Measurements from ENCODE around the gene OSBPL5. TPM values are rescaled to one million over a fixed set of nuclear protein-coding genes. Genes with fewer than 3 reads are reported as not detected.

OSBPL5 gene
- total and polyA plus RNA-seq, 2 donors (not counting 1 experiment from before 2014, with no cell fraction given), result 12.4 to 49.0 TPM

DNA sequence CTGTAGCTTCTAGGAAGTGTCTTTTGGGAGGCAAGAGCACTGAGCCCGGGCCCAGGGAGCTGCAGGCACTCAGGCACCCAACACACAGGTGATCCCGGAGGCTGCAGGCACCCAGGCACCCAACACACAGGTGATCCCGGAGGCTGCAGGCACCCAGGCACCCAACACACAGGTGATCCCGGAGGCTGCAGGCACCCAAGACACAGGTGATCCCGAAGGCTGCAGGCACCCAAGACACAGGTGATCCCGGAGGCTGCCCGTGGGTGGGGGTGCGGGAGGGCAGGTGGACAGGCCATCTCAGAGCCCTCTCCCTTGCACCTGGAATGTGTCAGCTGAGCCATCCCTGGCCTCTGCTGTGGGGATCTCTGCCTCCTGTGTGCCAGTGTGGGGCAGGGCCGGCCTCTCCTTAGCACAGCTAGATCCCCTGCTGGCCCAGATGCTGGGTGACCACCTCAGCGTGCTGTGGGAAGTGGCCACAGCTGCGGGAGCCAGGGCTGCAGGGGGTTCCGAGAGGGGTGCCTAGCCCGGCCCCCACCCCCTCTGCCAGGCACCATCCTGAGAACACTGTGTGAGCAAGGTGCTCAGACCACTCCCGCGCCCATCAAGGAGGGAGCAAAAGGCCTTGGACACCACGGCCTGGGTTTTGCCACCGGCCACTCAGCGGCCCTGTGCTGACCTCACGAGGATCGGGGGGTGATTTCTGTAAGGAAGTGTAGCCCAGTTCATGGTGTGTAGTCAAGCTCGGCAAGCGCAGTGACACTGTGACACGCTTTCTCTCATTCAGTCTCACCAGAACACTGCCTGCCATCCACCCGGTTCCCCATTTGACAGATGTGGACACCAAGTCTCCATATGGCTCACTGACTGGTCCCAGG, 39.3 kb upstream of the OSBPL5 start:
- Histone ChIP-seq H3K9ac (ENCODE audit: insufficient read depth, low read length) (no peak overlapping the region), H3K9me3 (ENCODE audit: control insufficient read depth, insufficient read depth, low read depth, low read length) (no peaks in the 10 kb centered on the region), H3K36me3 (ENCODE audit: control insufficient read depth, insufficient read depth, low read length) (no peaks in the 10 kb centered on the region), H3K27me3 (ENCODE audit: control insufficient read depth, insufficient read depth, low read length) (peaks cover 28% of the 10 kb centered on the region), H3K79me2 (ENCODE audit: control insufficient read depth, insufficient read depth, low read length) (no peaks in the 10 kb centered on the region), H3K27ac (ENCODE audit: insufficient read depth, low read length) (no peak overlapping the region), H2AFZ (ENCODE audit: low read length) (no peak overlapping the region), H4K20me1 (ENCODE audit: control insufficient read depth, extremely low read depth, insufficient read depth, low read length) (no peaks in the 10 kb centered on the region), H3K4me2 (ENCODE audit: extremely low read depth, insufficient read depth, low read length) (no peak overlapping the region), H3K4me3 (replicated peaks in 1 of 4; ENCODE audit: control extremely low read depth in 1 of 4, insufficient read depth in 1 of 4, low read depth in 3 of 4, low read length in 4 of 4) (no peak overlapping the region), H3K4me1 (ENCODE audit: control insufficient read depth, extremely low read depth, insufficient read depth, low read length) (no peaks in the 10 kb centered on the region)
- TF ChIP-seq, protein P1, sequence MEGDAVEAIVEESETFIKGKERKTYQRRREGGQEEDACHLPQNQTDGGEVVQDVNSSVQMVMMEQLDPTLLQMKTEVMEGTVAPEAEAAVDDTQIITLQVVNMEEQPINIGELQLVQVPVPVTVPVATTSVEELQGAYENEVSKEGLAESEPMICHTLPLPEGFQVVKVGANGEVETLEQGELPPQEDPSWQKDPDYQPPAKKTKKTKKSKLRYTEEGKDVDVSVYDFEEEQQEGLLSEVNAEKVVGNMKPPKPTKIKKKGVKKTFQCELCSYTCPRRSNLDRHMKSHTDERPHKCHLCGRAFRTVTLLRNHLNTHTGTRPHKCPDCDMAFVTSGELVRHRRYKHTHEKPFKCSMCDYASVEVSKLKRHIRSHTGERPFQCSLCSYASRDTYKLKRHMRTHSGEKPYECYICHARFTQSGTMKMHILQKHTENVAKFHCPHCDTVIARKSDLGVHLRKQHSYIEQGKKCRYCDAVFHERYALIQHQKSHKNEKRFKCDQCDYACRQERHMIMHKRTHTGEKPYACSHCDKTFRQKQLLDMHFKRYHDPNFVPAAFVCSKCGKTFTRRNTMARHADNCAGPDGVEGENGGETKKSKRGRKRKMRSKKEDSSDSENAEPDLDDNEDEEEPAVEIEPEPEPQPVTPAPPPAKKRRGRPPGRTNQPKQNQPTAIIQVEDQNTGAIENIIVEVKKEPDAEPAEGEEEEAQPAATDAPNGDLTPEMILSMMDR (conservative IDR thresholded peaks at IDR 0.05 in 1 of 2, IDR thresholded peaks at IDR 0.05 in 1 of 2; ENCODE audit: low read depth in 1 of 2, low read length in 2 of 2), result no peak
- TF ChIP-seq EZH2 (IDR thresholded peaks at IDR 0.05; ENCODE audit: low read length, missing control alignments), result no peak
- DNase-seq (ENCODE audit: low read depth in 2 of 2), result no peak

- Histone ChIP-seq H3K9me3 (ENCODE audit: control insufficient read depth, insufficient read depth, low read depth, low read length) (no peaks in the 10 kb centered on the region), H3K4me1 (ENCODE audit: control insufficient read depth, extremely low read depth, insufficient read depth, low read length) (no peaks in the 10 kb centered on the region), H3K27ac (ENCODE audit: insufficient read depth, low read length) (no peak overlapping the region), H3K36me3 (ENCODE audit: control insufficient read depth, insufficient read depth, low read length) (no peaks in the 10 kb centered on the region), H3K79me2 (ENCODE audit: control insufficient read depth, insufficient read depth, low read length) (no peaks in the 10 kb centered on the region), H3K9ac (ENCODE audit: insufficient read depth, low read length) (no peak overlapping the region), H3K27me3 (ENCODE audit: control insufficient read depth, insufficient read depth, low read length) (peaks cover 28% of the 10 kb centered on the region), H3K4me2 (ENCODE audit: extremely low read depth, insufficient read depth, low read length) (no peak overlapping the region), H4K20me1 (ENCODE audit: control insufficient read depth, extremely low read depth, insufficient read depth, low read length) (no peaks in the 10 kb centered on the region), H2AFZ (ENCODE audit: low read length) (no peak overlapping the region), H3K4me3 (replicated peaks in 1 of 4; ENCODE audit: control extremely low read depth in 1 of 4, insufficient read depth in 1 of 4, low read depth in 3 of 4, low read length in 4 of 4) (no peak overlapping the region)
- peak in 1 of 2 donors; percentile 19 for DNase-seq (ENCODE audit: low read depth in 2 of 2)
- TF ChIP-seq EZH2 (IDR thresholded peaks at IDR 0.05; ENCODE audit: low read length, missing control alignments), result peak; percentile 55
- TF ChIP-seq, protein P1 (conservative IDR thresholded peaks at IDR 0.05 in 1 of 2, IDR thresholded peaks at IDR 0.05 in 1 of 2; ENCODE audit: low read depth in 1 of 2, low read length in 2 of 2), result no peak
These were observed 38.3 kb upstream of the OSBPL5 start for GRCh38 chr11:3203221-3204043.

DNA sequence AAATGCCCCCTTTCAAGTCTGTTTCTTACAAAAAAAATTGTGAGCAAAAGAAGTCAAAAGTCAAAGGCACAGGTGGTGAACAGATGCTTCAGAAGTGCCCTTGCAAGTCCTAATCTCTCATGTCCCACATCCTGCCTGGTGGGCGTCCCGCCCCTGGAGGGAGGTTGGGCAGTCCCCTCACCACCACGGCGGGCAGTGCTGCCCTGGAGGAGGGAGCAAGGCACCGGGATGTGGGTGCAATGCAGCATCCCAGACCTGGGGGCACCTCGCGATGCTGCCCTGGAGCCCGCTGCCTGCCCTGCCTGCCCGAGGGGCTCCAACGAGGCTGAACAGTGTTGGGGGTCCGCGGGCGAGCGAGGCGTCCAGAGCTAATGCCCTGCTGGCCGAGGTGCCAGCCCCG, 37.6 kb upstream of the OSBPL5 start:
- Histone ChIP-seq H3K79me2 (ENCODE audit: control insufficient read depth, insufficient read depth, low read length) (no peaks in the 10 kb centered on the region), H3K9me3 (ENCODE audit: control insufficient read depth, insufficient read depth, low read depth, low read length) (no peaks in the 10 kb centered on the region), H3K36me3 (ENCODE audit: control insufficient read depth, insufficient read depth, low read length) (no peaks in the 10 kb centered on the region), H3K9ac (ENCODE audit: insufficient read depth, low read length) (no peak overlapping the region), H3K27me3 (ENCODE audit: control insufficient read depth, insufficient read depth, low read length) (peaks cover 28% of the 10 kb centered on the region), H3K4me3 (replicated peaks in 1 of 4; ENCODE audit: control extremely low read depth in 1 of 4, insufficient read depth in 1 of 4, low read depth in 3 of 4, low read length in 4 of 4) (no peak overlapping the region), H3K27ac (ENCODE audit: insufficient read depth, low read length) (no peak overlapping the region), H2AFZ (ENCODE audit: low read length) (no peak overlapping the region), H3K4me2 (ENCODE audit: extremely low read depth, insufficient read depth, low read length) (no peak overlapping the region), H4K20me1 (ENCODE audit: control insufficient read depth, extremely low read depth, insufficient read depth, low read length) (no peaks in the 10 kb centered on the region), H3K4me1 (ENCODE audit: control insufficient read depth, extremely low read depth, insufficient read depth, low read length) (no peaks in the 10 kb centered on the region)
- TF ChIP-seq, protein P1 (conservative IDR thresholded peaks at IDR 0.05 in 1 of 2, IDR thresholded peaks at IDR 0.05 in 1 of 2; ENCODE audit: low read depth in 1 of 2, low read length in 2 of 2), result no peak
- TF ChIP-seq EZH2 (IDR thresholded peaks at IDR 0.05; ENCODE audit: low read length, missing control alignments), result peak; percentile 53
- no peak for DNase-seq (ENCODE audit: low read depth in 2 of 2)
